Progenitor cell of endocrine pancreas (in vitro differentiated cells): ENCODE measurements around the gene MMP17. TPM values are rescaled to one million over a fixed set of nuclear protein-coding genes. Genes with fewer than 3 reads are reported as not detected.
A peak's percentile ranks its signal among the peaks of the same experiment; 100 is the strongest.

Experiments used
- DNase-seq: peaks from one replicate; pipeline ENCODE4 v3.0.0; 2021; ENCODE audit warnings: low spot score; ENCODE audit not compliant: unreplicated experiment
- H3K27ac Mint-ChIP-seq: 2 replicates; pipeline ENCODE4 v1.8.0; 2021; ENCODE audit warnings: mild to moderate bottlenecking, moderate library complexity, mixed read lengths
- H3K27me3 Mint-ChIP-seq: 2 replicates; pipeline ENCODE4 v1.8.0; 2021; ENCODE audit warnings: mixed read lengths
- H3K36me3 Mint-ChIP-seq: 2 replicates; pipeline ENCODE4 v1.8.0; 2022; ENCODE audit warnings: mixed read lengths; ENCODE audit not compliant: insufficient read depth
- H3K4me1 Mint-ChIP-seq: 2 replicates; pipeline ENCODE4 v1.8.0; 2021; ENCODE audit warnings: low read depth, mixed read lengths
- H3K4me3 Mint-ChIP-seq: 2 replicates; pipeline ENCODE4 v1.8.0; 2021; ENCODE audit warnings: low read depth, mild to moderate bottlenecking, moderate library complexity, mixed read lengths
- H3K9me3 Mint-ChIP-seq: 2 replicates; pipeline ENCODE4 v1.8.0; 2021; ENCODE audit warnings: low read depth, mixed read lengths
- total RNA-seq: library from RNA; stranded (reverse); gene quantifications from 2 replicates; pipeline ENCODE4 v1.2.1, GENCODE V29; 2021
- TF ChIP-seq, protein P1 (sequence below): fragments of 200-600 bp; sonication (generic); IDR thresholded peaks from one replicate; pipeline ENCODE4 v1.5.0; 2021; ENCODE audit warnings: antibody characterized with exemption, mild to moderate bottlenecking; ENCODE audit not compliant: unreplicated experiment

MMP17 gene
- total RNA-seq, 1 donor from 2014 or later = 0.48 TPM

DNA sequence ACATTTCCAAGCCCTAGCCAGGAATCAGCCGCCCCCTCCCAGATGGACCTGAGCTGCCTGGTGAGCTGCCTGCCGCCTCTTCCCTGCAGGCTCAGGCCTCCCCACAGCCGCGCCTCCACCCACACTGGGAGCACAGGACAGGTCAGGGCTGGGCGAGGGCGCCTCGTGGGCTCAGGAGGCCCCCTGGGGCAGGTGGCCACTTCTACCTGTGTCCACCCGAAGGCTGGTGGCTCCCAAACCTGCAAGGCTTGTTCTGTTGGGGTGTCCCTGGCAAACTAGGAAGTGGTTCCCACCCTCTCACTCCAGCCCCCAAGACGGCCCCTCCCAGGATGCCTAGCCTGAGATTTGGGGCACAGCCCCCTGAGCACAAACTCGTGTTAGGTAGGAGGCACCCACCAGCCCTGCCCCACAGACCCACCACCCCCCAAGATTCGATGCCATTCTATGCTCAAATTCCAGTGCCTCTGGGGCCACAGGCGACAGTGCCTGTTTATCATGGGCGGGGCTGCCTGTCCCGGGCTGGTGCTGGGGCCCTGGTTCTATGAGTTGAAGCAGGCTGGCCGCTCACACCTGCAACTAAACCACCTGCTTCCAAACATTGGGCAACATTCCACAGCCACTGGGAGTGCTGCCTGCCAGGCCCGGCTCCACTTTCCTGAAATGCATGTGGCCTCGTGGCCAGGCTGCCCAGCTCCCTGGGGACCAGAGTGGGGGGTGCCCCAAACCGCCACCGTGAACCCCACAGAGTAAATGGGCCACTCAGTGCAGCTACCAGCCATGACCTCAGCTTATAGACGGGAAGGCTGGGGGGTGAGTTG, 6.8 kb downstream of the MMP17 start:
- H3K27me3 Mint-ChIP-seq = peaks cover 17% of the 10 kb centered on the region
- H3K9me3 Mint-ChIP-seq = no peaks in the 10 kb centered on the region
- no peak overlapping the region for H3K27ac Mint-ChIP-seq
- TF ChIP-seq, protein P1, sequence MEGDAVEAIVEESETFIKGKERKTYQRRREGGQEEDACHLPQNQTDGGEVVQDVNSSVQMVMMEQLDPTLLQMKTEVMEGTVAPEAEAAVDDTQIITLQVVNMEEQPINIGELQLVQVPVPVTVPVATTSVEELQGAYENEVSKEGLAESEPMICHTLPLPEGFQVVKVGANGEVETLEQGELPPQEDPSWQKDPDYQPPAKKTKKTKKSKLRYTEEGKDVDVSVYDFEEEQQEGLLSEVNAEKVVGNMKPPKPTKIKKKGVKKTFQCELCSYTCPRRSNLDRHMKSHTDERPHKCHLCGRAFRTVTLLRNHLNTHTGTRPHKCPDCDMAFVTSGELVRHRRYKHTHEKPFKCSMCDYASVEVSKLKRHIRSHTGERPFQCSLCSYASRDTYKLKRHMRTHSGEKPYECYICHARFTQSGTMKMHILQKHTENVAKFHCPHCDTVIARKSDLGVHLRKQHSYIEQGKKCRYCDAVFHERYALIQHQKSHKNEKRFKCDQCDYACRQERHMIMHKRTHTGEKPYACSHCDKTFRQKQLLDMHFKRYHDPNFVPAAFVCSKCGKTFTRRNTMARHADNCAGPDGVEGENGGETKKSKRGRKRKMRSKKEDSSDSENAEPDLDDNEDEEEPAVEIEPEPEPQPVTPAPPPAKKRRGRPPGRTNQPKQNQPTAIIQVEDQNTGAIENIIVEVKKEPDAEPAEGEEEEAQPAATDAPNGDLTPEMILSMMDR = no peak
- DNase-seq = no peak
- H3K4me1 Mint-ChIP-seq = no peaks in the 10 kb centered on the region
- no peak overlapping the region for H3K4me3 Mint-ChIP-seq
- H3K36me3 Mint-ChIP-seq = no peaks in the 10 kb centered on the region

DNA sequence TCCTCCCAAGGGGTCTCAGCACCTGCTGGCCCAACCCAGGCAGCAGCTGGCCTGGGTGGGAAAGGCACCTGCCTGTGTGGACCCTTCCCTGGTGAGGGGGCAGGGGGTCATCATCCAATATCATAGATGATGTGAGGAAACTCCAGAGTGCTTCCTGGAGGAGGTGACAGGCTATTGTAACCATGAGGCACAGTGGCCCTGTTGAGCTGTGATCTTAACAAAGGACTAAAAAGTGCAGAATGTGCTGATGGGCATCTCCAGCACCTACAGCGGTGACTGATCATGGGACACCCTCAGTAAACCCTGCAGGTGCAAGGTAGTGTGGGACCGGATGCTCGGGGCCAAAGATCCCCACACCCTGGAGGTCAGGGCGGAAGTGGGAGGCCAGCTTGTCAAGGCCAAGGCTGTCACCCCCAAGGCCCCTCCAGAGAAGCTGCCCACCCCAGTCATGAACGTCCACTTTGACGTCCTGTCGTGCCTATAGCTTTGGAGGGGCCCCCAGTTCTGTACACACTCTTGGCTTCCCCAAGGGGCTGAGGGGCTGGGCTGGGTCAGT, 7.5 kb downstream of the MMP17 start:
- peaks cover 17% of the 10 kb centered on the region for H3K27me3 Mint-ChIP-seq
- no peaks in the 10 kb centered on the region for H3K9me3 Mint-ChIP-seq
- TF ChIP-seq, protein P1 = no peak
- H3K27ac Mint-ChIP-seq = no peak overlapping the region
- no peaks in the 10 kb centered on the region for H3K36me3 Mint-ChIP-seq
- no peak for DNase-seq
- no peak overlapping the region for H3K4me3 Mint-ChIP-seq
- no peaks in the 10 kb centered on the region for H3K4me1 Mint-ChIP-seq

DNA sequence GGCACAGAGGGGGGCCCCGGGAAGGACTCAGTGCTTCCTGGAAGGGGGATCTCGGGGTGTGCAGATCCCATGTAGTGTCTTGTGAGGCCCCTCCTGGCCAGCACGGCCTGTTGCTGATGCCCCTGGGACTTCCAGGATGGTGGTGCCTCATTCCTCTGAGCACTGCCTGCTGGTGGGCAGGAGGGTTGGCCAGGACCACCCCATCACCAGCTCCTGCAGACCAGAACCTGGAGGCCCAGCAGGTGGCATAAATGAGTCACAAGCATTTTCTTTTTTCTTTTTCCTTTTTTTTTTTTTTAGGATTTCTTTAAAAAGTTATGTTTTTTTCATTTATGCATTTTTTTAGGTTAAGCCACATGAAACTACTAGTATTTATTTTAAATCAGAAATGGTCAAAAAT, 8.0 kb downstream of the MMP17 start:
- Mint-ChIP-seq H3K27ac (no peak overlapping the region), H3K27me3 (peaks cover 13% of the 10 kb centered on the region), H3K4me1 (peaks cover 3% of the 10 kb centered on the region), H3K9me3 (no peaks in the 10 kb centered on the region), H3K36me3 (no peaks in the 10 kb centered on the region), H3K4me3 (no peak overlapping the region)
- TF ChIP-seq, protein P1 = peak; percentile 44
- no peak for DNase-seq

DNA sequence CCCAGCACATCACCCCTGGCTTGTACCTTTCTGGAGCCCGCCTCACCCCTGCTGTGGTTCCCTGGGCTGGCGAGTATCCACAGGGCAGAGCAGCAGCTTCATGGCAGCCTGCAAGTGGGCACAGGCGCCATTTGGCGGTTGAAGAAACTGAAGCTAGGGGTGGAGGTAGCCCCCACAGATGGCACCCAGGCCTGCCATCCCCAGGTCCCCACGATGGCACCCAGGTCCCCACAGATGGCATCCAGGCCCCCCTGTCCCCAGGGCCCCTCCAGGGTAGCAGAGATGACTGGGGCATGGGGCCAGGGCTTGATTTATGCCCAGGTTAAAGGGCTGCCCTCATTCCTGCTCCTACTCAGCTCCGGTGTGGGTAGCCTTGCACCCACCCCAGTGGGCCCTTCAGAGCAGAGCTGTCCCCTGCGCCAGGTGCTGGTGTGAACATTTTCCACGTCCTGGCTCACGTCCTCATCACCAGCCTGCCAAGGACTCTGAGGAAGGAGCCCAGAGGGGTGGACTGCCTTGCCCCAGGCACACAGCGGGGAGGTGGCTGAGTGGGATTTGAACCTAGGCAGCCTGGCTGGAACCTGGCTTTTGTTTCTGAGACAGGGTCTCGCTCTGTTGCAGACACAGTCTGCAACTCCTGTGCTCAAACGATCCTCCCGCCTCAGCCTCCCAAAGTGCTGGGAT, 8.7 kb downstream of the MMP17 start:
- Mint-ChIP-seq H3K4me3 (no peak overlapping the region), H3K9me3 (no peaks in the 10 kb centered on the region), H3K27me3 (peaks cover 12% of the 10 kb centered on the region), H3K4me1 (peaks cover 3% of the 10 kb centered on the region), H3K36me3 (no peaks in the 10 kb centered on the region), H3K27ac (no peak overlapping the region)
- TF ChIP-seq, protein P1 = no peak
- no peak for DNase-seq

DNA sequence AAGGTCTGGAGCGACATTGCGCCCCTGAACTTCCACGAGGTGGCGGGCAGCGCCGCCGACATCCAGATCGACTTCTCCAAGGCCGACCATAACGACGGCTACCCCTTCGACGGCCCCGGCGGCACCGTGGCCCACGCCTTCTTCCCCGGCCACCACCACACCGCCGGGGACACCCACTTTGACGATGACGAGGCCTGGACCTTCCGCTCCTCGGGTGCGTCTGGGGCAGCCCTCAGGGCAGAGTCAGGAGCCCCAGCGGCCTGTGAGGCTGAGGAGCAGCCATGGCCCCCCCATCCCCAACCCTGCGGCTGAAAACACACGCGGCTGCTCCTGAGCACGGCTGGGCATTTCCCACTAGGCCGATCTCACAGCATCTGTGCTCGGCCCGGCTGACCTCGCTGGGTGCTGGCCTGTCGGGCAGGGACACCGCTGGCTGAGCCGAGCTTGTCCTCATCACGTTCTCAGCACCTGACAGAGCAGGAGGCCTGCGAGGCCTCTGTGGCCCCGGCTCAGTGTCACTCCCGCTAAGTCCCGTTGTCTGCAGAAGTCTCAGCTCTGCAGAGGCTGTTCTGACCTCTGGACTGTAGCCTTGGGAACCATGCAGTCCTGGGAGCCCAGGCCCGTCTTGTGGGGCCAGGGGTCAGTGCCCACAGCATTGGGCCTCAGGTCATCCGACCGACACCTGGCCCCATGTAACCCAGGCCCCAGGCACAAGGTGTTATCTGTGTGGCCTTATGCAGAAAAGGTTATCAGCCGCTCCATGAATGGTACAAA, 12.6 kb downstream of the MMP17 start:
- Mint-ChIP-seq H3K27ac (no peak overlapping the region), H3K36me3 (no peaks in the 10 kb centered on the region), H3K9me3 (no peaks in the 10 kb centered on the region), H3K27me3 (no peaks in the 10 kb centered on the region), H3K4me3 (no peak overlapping the region), H3K4me1 (peaks cover 3% of the 10 kb centered on the region)
- no peak for DNase-seq
- TF ChIP-seq, protein P1 = no peak
